ENCODE measurements around the gene SH3PXD2A. TPM values are rescaled to one million over a fixed set of nuclear protein-coding genes. Genes with fewer than 3 reads are reported as not detected.

Gene SH3PXD2A
- total RNA-seq, 4 donors from 2014 or later: 12.1 to 68.5 (median 21.7) TPM

GRCh38 chr10:103653581-103654037 is 201.8 kb downstream of the SH3PXD2A start:
- H3K36me3 ChIP-seq: no peaks in the 10 kb centered on the region
- peak overlapping the region; percentile 31 to 81 (median 66) for H3K27ac ChIP-seq
- no peak overlapping the region for H3K4me3 ChIP-seq
- no peaks in the 10 kb centered on the region for H3K27me3 ChIP-seq
- TF ChIP-seq POLR2A (IDR thresholded peaks at IDR 0.05) (no peak), CTCF (IDR thresholded peaks at IDR 0.05) (no peak)
- peak in 2 of 3 donors; percentile 75 to 83 for DNase-seq
- no peaks in the 10 kb centered on the region for H3K9me3 ChIP-seq
- H3K4me1 ChIP-seq: peaks cover 0 to 63% (median 11%) of the 10 kb centered on the region in 4 donors

- Histone ChIP-seq H3K4me3 (no peak overlapping the region), H3K36me3 (no peaks in the 10 kb centered on the region), H3K27me3 (no peaks in the 10 kb centered on the region), H3K4me1 (peaks cover 0 to 54% (median 10%) of the 10 kb centered on the region in 4 donors), H3K27ac (peak overlapping the region; percentile 31 to 81 (median 66)), H3K9me3 (no peaks in the 10 kb centered on the region)
- TF ChIP-seq POLR2A (IDR thresholded peaks at IDR 0.05): no peak
- no peak for TF ChIP-seq CTCF (IDR thresholded peaks at IDR 0.05)
- peak in 2 of 3 donors; percentile 52 to 77 for DNase-seq
Observed at GRCh38 chr10:103652599-103653281, 202.6 kb downstream of the SH3PXD2A start.

GRCh38 chr10:103651783-103652476 is 203.4 kb downstream of the SH3PXD2A start:
- peak in 2 of 3 donors; percentile 68 to 69 for DNase-seq
- no peak for TF ChIP-seq CTCF (IDR thresholded peaks at IDR 0.05)
- peak in 1 of 2 donors; percentile 24 for TF ChIP-seq POLR2A (IDR thresholded peaks at IDR 0.05)

GRCh38 chr10:103651333-103651732 is 204.0 kb downstream of the SH3PXD2A start:
- Histone ChIP-seq H3K9me3 (no peaks in the 10 kb centered on the region), H3K4me3 (no peak overlapping the region), H3K27me3 (no peaks in the 10 kb centered on the region), H3K4me1 (peaks cover 0 to 54% (median 10%) of the 10 kb centered on the region in 4 donors), H3K36me3 (no peaks in the 10 kb centered on the region), H3K27ac (peak overlapping the region in 3 of 4 donors; percentile 50 to 81 (median 81))
- no peak for DNase-seq
- TF ChIP-seq CTCF (IDR thresholded peaks at IDR 0.05): no peak
- no peak for TF ChIP-seq POLR2A (IDR thresholded peaks at IDR 0.05)

More at GRCh38 chr10:103651783-103652476, 203.4 kb downstream of the SH3PXD2A start:
- Histone ChIP-seq H3K27me3 (no peaks in the 10 kb centered on the region), H3K36me3 (no peaks in the 10 kb centered on the region), H3K9me3 (no peaks in the 10 kb centered on the region), H3K27ac (peak overlapping the region in 3 of 4 donors; percentile 50 to 81 (median 81)), H3K4me3 (no peak overlapping the region), H3K4me1 (peaks cover 0 to 54% (median 10%) of the 10 kb centered on the region in 4 donors)

- Histone ChIP-seq H3K9me3 (no peaks in the 10 kb centered on the region), H3K4me3 (no peak overlapping the region), H3K27ac (peak overlapping the region; percentile 5 to 63 (median 44)), H3K4me1 (peaks cover 0 to 64% (median 10%) of the 10 kb centered on the region in 4 donors), H3K27me3 (no peaks in the 10 kb centered on the region), H3K36me3 (no peaks in the 10 kb centered on the region)
- TF ChIP-seq CTCF (IDR thresholded peaks at IDR 0.05) (no peak), POLR2A (IDR thresholded peaks at IDR 0.05) (no peak)
- no peak for DNase-seq
Observed at GRCh38 chr10:103649654-103650423, 205.5 kb downstream of the SH3PXD2A start.

All from Peyer's patch (tissue), 4 donors.